SK-N-SH (cell line): Measurements from ENCODE around the gene MAP3K7.

Experiments
- CTCF ChIP-seq: fragments of 200-600 bp; sonication (generic); IDR thresholded peaks from 2 replicates; pipeline ENCODE4 v1.6.1; 2017; ENCODE audit warnings: antibody characterized with exemption, mild to moderate bottlenecking, moderate library complexity
- TF ChIP-seq, protein P1 (sequence below): IDR thresholded peaks from 2 replicates; pipeline ENCODE4 v1.4.0; 2012; ENCODE audit warnings: low read depth

DNA sequence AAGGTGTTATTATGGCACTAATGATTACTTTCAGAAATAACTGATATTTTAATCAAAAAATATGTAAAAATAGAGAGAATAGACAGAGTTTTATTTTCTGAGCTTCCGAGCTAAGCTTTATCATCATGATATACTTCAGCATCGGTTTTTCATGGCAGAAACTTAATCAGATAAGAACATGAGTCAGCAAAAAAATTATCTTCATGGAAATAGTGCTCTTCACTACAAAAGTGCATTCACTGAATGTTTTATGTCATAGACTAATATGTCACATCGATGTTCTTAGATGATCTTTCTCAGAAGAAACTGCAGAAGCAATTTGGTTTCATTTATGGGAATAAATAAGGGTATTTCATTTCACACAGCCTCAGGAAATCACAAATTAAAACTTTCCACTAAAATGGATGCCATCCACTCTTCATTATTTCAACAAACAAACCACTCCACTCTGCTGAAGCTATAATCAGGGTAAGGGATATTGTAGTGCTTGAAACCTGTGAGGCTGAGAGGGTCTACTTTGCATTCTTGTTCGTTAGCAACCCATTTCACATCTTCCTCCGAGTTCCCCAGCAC is 10.2 kb upstream of the MAP3K7 start:
- no peak for TF ChIP-seq CTCF
- TF ChIP-seq, protein P1, sequence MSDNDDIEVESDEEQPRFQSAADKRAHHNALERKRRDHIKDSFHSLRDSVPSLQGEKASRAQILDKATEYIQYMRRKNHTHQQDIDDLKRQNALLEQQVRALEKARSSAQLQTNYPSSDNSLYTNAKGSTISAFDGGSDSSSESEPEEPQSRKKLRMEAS: no peak
